K562 (cell line): Measurements from ENCODE around the gene SLAMF7.

Source experiments
- CTCF ChIP-seq, 3 experiments: IDR thresholded peaks in 2 of 3; conservative IDR thresholded peaks in 1 of 3; 2 replicates each; pipeline ENCODE4 v1.5.1; 2011 to 2012; ENCODE audit warnings: low read length in 3 of 3, mild to moderate bottlenecking in 3 of 3, control low read depth in 2 of 3, improper control_type of control experiment in 1 of 3, inconsistent platforms in 1 of 3, low read depth in 1 of 3, mixed read lengths in 1 of 3, moderate library complexity in 1 of 3; ENCODE audit not compliant: insufficient read depth in 2 of 3
- SP1 ChIP-seq: sonication (generic); formaldehyde crosslinking; IDR thresholded peaks from 2 replicates; pipeline ENCODE4 v1.8.1; 2022; ENCODE audit warnings: mild to moderate bottlenecking, missing genetic modification reagents
- TF ChIP-seq, protein P1 (sequence below), 2 experiments: fragments of 450-650 bp; IDR thresholded peaks; 2 replicates each; pipeline ENCODE4 v1.6.1; 2016

- no peak for TF ChIP-seq CTCF (IDR thresholded peaks at IDR 0.05 in 2 of 3, conservative IDR thresholded peaks at IDR 0.05 in 1 of 3; ENCODE audit: insufficient read depth in 2 of 3, low read depth in 1 of 3, low read length in 3 of 3)
- TF ChIP-seq SP1 (CRISPR knock-in tag): no peak
- TF ChIP-seq, protein P1, sequence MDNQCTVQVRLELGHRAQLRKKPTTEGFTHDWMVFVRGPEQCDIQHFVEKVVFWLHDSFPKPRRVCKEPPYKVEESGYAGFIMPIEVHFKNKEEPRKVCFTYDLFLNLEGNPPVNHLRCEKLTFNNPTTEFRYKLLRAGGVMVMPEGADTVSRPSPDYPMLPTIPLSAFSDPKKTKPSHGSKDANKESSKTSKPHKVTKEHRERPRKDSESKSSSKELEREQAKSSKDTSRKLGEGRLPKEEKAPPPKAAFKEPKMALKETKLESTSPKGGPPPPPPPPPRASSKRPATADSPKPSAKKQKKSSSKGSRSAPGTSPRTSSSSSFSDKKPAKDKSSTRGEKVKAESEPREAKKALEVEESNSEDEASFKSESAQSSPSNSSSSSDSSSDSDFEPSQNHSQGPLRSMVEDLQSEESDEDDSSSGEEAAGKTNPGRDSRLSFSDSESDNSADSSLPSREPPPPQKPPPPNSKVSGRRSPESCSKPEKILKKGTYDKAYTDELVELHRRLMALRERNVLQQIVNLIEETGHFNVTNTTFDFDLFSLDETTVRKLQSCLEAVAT (IDR thresholded peaks at IDR 0.05): no peak
These were observed 36.9 kb upstream of the SLAMF7 start for GRCh38 chr1:160702100-160702499.
